ENCODE data around the gene KRTAP5-8. TPM values are rescaled to one million over a fixed set of nuclear protein-coding genes. Genes with fewer than 3 reads are reported as not detected.
"Not testable (repeated sequence)": the region's sequence is repeated elsewhere in the genome, so short reads cannot be mapped to it uniquely, and the experiment has no call there.

Gene KRTAP5-8
- total and polyA plus RNA-seq, 4 donors = not detected

GRCh38 chr11:71539017-71539416 is 1.2 kb downstream of the KRTAP5-8 start:
- Histone ChIP-seq H3K36me3 (ENCODE audit: control insufficient read depth in 4 of 4, insufficient read depth in 3 of 4, low read depth in 1 of 4, low read length in 3 of 4) (no peaks in the 10 kb centered on the region), H3K27me3 (ENCODE audit: control insufficient read depth in 4 of 4, insufficient read depth in 4 of 4, low read length in 3 of 4) (no peaks in the 10 kb centered on the region), H3K9ac (ENCODE audit: low read depth in 1 of 2, low read length in 2 of 2) (no peak overlapping the region), H3K4me3 (ENCODE audit: low read depth in 1 of 3, low read length in 3 of 3) (no peak overlapping the region), H3K9me3 (ENCODE audit: control insufficient read depth in 4 of 4, low read length in 3 of 4) (no peaks in the 10 kb centered on the region), H3K27ac (ENCODE audit: low read depth in 1 of 2, low read length in 2 of 2) (no peak overlapping the region), H3K4me1 (ENCODE audit: control insufficient read depth in 4 of 4, insufficient read depth in 4 of 4, low read length in 3 of 4) (peaks cover 0 to 8% (median 3%) of the 10 kb centered on the region in 4 donors)
- no peak for DNase-seq (ENCODE audit: low spot score)
- WGBS = 94% methylated on average over 11 of the region's 11 CpGs
- no peak for TF ChIP-seq ATF3 (IDR thresholded peaks at IDR 0.05)
- TF ChIP-seq EGR1 (IDR thresholded peaks at IDR 0.05; ENCODE audit: low read depth in 2 of 2) = no peak
- no peak for TF ChIP-seq HNF4G (IDR thresholded peaks at IDR 0.05)
- TF ChIP-seq FOXA1 (IDR thresholded peaks at IDR 0.05) = no peak
- TF ChIP-seq ZBTB33 (IDR thresholded peaks at IDR 0.05) = no peak
- no peak for TF ChIP-seq HNF4A (conservative IDR thresholded peaks at IDR 0.05)
- TF ChIP-seq YY1 (IDR thresholded peaks at IDR 0.05) = no peak
- no peak for TF ChIP-seq RXRA (IDR thresholded peaks at IDR 0.05)
- no peak for TF ChIP-seq REST (IDR thresholded peaks at IDR 0.05)
- no peak for TF ChIP-seq RAD21 (IDR thresholded peaks at IDR 0.05)
- TF ChIP-seq JUND (IDR thresholded peaks at IDR 0.05) = no peak
- no peak for TF ChIP-seq FOXA2 (IDR thresholded peaks at IDR 0.05)
- TF ChIP-seq TAF1 (conservative IDR thresholded peaks at IDR 0.05) = no peak
- TF ChIP-seq, protein P1, sequence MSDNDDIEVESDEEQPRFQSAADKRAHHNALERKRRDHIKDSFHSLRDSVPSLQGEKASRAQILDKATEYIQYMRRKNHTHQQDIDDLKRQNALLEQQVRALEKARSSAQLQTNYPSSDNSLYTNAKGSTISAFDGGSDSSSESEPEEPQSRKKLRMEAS (IDR thresholded peaks at IDR 0.05) = no peak
- no peak for TF ChIP-seq GABPA (IDR thresholded peaks at IDR 0.05 in 1 of 2, conservative IDR thresholded peaks at IDR 0.05 in 1 of 2)
- TF ChIP-seq CTCF (IDR thresholded peaks at IDR 0.05; ENCODE audit: low read depth, low read length, missing input control) = no peak
- TF ChIP-seq SP1 (IDR thresholded peaks at IDR 0.05) = no peak
- no peak for TF ChIP-seq NR2F2 (IDR thresholded peaks at IDR 0.05)

DNA sequence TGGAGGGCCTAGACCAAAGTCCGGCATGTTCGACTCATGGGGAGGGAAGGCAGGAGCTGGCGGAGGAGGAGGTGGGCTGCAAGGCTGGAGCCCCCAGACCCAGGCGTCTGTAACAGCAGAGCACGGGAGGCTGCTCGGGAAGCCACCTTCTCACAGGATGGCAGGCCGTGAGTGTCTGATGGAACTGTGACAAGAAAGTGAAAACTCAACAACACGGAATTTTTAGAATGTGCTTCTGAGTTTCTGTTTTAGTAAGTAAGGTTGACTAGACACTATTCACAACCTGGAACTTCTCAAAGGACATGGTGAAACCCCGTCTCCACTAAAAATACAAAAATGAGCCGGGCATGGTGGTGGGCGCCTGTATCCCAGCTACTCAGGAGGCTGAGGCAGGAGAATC is 2.1 kb downstream of the KRTAP5-8 start:
- H3K9ac ChIP-seq (ENCODE audit: low read depth in 1 of 2, low read length in 2 of 2); H3K27ac ChIP-seq (ENCODE audit: low read depth in 1 of 2, low read length in 2 of 2); H3K9me3 ChIP-seq (ENCODE audit: control insufficient read depth in 4 of 4, low read length in 3 of 4); H3K4me3 ChIP-seq (ENCODE audit: low read depth in 1 of 3, low read length in 3 of 3); H3K4me1 ChIP-seq (ENCODE audit: control insufficient read depth in 4 of 4, insufficient read depth in 4 of 4, low read length in 3 of 4); H3K27me3 ChIP-seq (ENCODE audit: control insufficient read depth in 4 of 4, insufficient read depth in 4 of 4, low read length in 3 of 4); DNase-seq (ENCODE audit: low spot score); H3K36me3 ChIP-seq (ENCODE audit: control insufficient read depth in 4 of 4, insufficient read depth in 3 of 4, low read depth in 1 of 4, low read length in 3 of 4): not testable (repeated sequence)
- WGBS = 93% methylated on average over 11 of the region's 11 CpGs

DNA sequence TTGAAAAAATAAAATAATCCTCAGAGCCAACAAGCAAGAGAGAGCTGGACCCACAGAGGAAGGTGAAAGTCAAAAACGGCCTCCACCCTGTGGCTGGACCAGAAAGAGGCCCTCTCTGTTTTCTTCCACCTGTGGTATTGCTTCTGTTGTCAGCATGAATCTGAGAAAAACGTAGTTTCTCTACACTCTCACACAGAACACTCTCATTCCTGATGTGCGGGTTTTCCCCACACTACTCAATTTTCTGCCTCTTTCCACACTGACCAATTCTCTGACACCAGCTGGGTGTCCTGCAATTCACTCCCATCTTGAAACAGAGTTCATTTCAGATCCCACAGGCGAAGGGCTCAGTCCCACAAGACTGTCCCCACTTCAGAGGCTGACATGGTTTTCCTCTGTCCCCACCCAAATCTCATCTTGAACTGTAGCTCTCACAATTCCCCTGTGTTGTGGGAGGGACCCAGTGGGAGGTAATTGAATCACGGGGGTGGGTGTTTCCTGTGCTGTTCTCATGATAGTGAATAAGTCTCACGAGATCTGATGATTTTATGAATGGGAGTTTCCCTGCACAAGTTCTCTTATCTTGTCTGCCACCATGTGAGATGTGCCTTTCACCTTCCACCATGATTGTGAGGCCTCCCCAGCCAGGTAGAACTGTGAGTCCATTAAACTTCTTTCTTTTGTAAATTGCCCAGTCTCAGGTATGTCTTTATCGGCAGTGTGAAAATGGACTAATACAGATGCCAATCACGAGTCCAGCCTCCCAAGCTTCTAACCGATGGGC is 2.9 kb downstream of the KRTAP5-8 start:
- H3K36me3 ChIP-seq (ENCODE audit: control insufficient read depth in 4 of 4, insufficient read depth in 3 of 4, low read depth in 1 of 4, low read length in 3 of 4) = not testable (repeated sequence)
- WGBS = 91% methylated on average over 9 of the region's 9 CpGs

More for the DNA sequence above, 2.9 kb downstream of the KRTAP5-8 start:
- not testable (repeated sequence) for H3K4me3 ChIP-seq (ENCODE audit: low read depth in 1 of 3, low read length in 3 of 3); H3K9ac ChIP-seq (ENCODE audit: low read depth in 1 of 2, low read length in 2 of 2); DNase-seq (ENCODE audit: low spot score); H3K9me3 ChIP-seq (ENCODE audit: control insufficient read depth in 4 of 4, low read length in 3 of 4); H3K4me1 ChIP-seq (ENCODE audit: control insufficient read depth in 4 of 4, insufficient read depth in 4 of 4, low read length in 3 of 4); H3K27me3 ChIP-seq (ENCODE audit: control insufficient read depth in 4 of 4, insufficient read depth in 4 of 4, low read length in 3 of 4); H3K27ac ChIP-seq (ENCODE audit: low read depth in 1 of 2, low read length in 2 of 2)
